Gastrocnemius medialis (tissue), 4 donors: Measurements from ENCODE around the gene WDR76. TPM values are rescaled to one million over a fixed set of nuclear protein-coding genes. Genes with fewer than 3 reads are reported as not detected.
"Not testable (repeated sequence)": the region's sequence is repeated elsewhere in the genome, so short reads cannot be mapped to it uniquely, and the experiment has no call there.

Source experiments
- ATAC-seq, 2 donors: fragments of 150-250 bp; one replicate each; pipeline ENCODE4 v1.9.1; 2016
- DNase-seq, 2 donors: peaks; one replicate each; pipeline ENCODE4 v3.0.0-alpha.2; 2019
- H3K27ac ChIP-seq, 4 donors: fragments of 200-600 bp; sonication (generic); 1 replicate in 1 of 4; 2 replicates in 3 of 4; pipeline ENCODE4 v1.5.1; 2016 to 2018; ENCODE audit warnings: mild to moderate bottlenecking in 2 of 4, moderate library complexity in 1 of 4
- H3K27me3 ChIP-seq, 3 donors: fragments of 200-600 bp; sonication (generic) in 2 of 3; 1 replicate in 1 of 3; 2 replicates in 2 of 3; pipeline versions ENCODE4 v1.5.1 to v1.6.0; 2016 to 2019; ENCODE audit warnings: mild to moderate bottlenecking in 1 of 3, moderate library complexity in 1 of 3
- H3K36me3 ChIP-seq, 2 donors: fragments of 200-600 bp; sonication (generic) in 1 of 2; one replicate each; pipeline ENCODE4 v1.5.1; 2017 to 2018
- H3K4me1 ChIP-seq, 2 donors: fragments of 200-600 bp; sonication (generic) in 1 of 2; one replicate each; pipeline ENCODE4 v1.5.1; 2016 to 2017; ENCODE audit warnings: mild to moderate bottlenecking in 2 of 2
- H3K4me3 ChIP-seq, 4 donors: fragments of 200-600 bp; sonication (generic) in 3 of 4; 1 replicate in 1 of 4; 2 replicates in 3 of 4; pipeline ENCODE4 v1.5.1; 2016 to 2019; ENCODE audit warnings: mild to moderate bottlenecking in 2 of 4
- H3K9me3 ChIP-seq, 3 donors: fragments of 200-600 bp; sonication (generic) in 2 of 3; 1 replicate in 1 of 3; 2 replicates in 2 of 3; pipeline ENCODE4 v1.5.1; 2016 to 2019
- CTCF ChIP-seq, 5 experiments: fragments of 450-650 bp in 3 of 5; fragments of 200-600 bp in 2 of 5; sonication (generic) in 2 of 5; IDR thresholded peaks in 4 of 5; conservative IDR thresholded peaks in 1 of 5; 1 replicate in 4 of 5; 2 replicates in 1 of 5; pipeline ENCODE4 v1.5.1; 2016 to 2019; ENCODE audit warnings: antibody characterized with exemption in 5 of 5, mild to moderate bottlenecking in 3 of 5, moderate library complexity in 3 of 5
- POLR2A ChIP-seq, 2 donors: fragments of 450-650 bp; IDR thresholded peaks; one replicate each; pipeline ENCODE4 v1.6.1; 2017; ENCODE audit warnings: antibody characterized with exemption in 2 of 2, mild to moderate bottlenecking in 2 of 2, moderate library complexity in 2 of 2
- in situ Hi-C, 4 donors: fragments of 200-750 bp; cut with MboI; loops; one replicate each; pipeline versions ENCODE4 v1.15.0 to v1.8.0; 2017; ENCODE audit warnings: low sequenced_read_pairs in 4 of 4
- intact Hi-C: fragments of 100-400 bp; cut with DNase I; formaldehyde crosslinking; loops from one replicate; pipeline ENCODE4 v1.15.1; 2023; ENCODE audit warnings: low total_unique reads
- total RNA-seq, 4 donors: library from RNA; depleted of rRNA; stranded (reverse); fragments of >200 nt; gene quantifications; one replicate each; pipeline versions ENCODE4 v1.1.0 to v1.2.3, GENCODE V29; 2016

The WDR76 gene
- total RNA-seq, 4 donors from 2014 or later: 0.12 to 1.0 (median 0.37) TPM

GRCh38 chr15:43824302-43825246 lies 2.2 kb upstream of the WDR76 start, which contains the start of gene MFAP1:
Gene MFAP1 (minus strand): TSS chr15:43824690. CDS start chr15:43824569, 121 bp downstream.
- peak within 1 kb of the TSS; percentile 85 to 93 (median 90) for H3K27ac ChIP-seq
- TF ChIP-seq CTCF (IDR thresholded peaks at IDR 0.05 in 4 of 5, conservative IDR thresholded peaks at IDR 0.05 in 1 of 5) (no peak), POLR2A (IDR thresholded peaks at IDR 0.05) (peak; percentile 82 to 84)
- H3K4me1 ChIP-seq: peaks cover 18 to 37% of the 10 kb centered on the region in 2 donors
- peaks cover 0 to 13% of the 10 kb centered on the region in 2 donors for H3K36me3 ChIP-seq
- in situ Hi-C loops (no loop called here), intact Hi-C loops (loop anchor here (1.0 kb wide), 1 partner anchor 24 kb away; the partner anchor contains the start of genes HYPK and SERINC4)
- H3K9me3 ChIP-seq: no peaks in the 10 kb centered on the region
- peak; percentile 95 for DNase-seq
- peak; percentile 99 for ATAC-seq
- H3K4me3 ChIP-seq: peak within 1 kb of the TSS; percentile 65 to 90 (median 86)
- H3K27me3 ChIP-seq: peaks cover 4 to 25% (median 24%) of the 10 kb centered on the region in 3 donors

- peak overlapping the region in 1 of 4 donors; percentile 87 for H3K4me3 ChIP-seq
- H3K4me1 ChIP-seq: peaks cover 18 to 37% of the 10 kb centered on the region in 2 donors
Measured at GRCh38 chr15:43825305-43825704, 1.5 kb upstream of the WDR76 start.

GRCh38 chr15:43826029-43826507 lies 734 bp upstream of the WDR76 start:
- peaks cover 18 to 37% of the 10 kb centered on the region in 2 donors for H3K4me1 ChIP-seq

More at GRCh38 chr15:43825305-43825704, 1.5 kb upstream of the WDR76 start:
- ATAC-seq, intact Hi-C loops, H3K9me3 ChIP-seq, DNase-seq, in situ Hi-C loops, H3K36me3 ChIP-seq, H3K27ac ChIP-seq: not testable (repeated sequence)
- peaks cover 4 to 25% (median 24%) of the 10 kb centered on the region in 3 donors for H3K27me3 ChIP-seq

GRCh38 chr15:43828061-43828657 lies 1.4 kb downstream of the WDR76 start:
- TF ChIP-seq POLR2A (IDR thresholded peaks at IDR 0.05): no peak
- no peak for TF ChIP-seq CTCF (IDR thresholded peaks at IDR 0.05 in 4 of 5, conservative IDR thresholded peaks at IDR 0.05 in 1 of 5)
- Histone ChIP-seq H3K4me3 (no peak overlapping the region), H3K27me3 (peaks cover 4 to 25% (median 24%) of the 10 kb centered on the region in 3 donors), H3K36me3 (no peaks in the 10 kb centered on the region), H3K4me1 (peaks cover 7 to 22% of the 10 kb centered on the region in 2 donors), H3K9me3 (no peaks in the 10 kb centered on the region), H3K27ac (no peak overlapping the region)
- no peak for DNase-seq
- intact Hi-C loops (no loop called here), in situ Hi-C loops (no loop called here)
- ATAC-seq: no peak

More at GRCh38 chr15:43826029-43826507, 734 bp upstream of the WDR76 start:
- no peak for DNase-seq
- Histone ChIP-seq H3K27me3 (peaks cover 4 to 25% (median 24%) of the 10 kb centered on the region in 3 donors), H3K9me3 (no peaks in the 10 kb centered on the region), H3K4me3 (peak overlapping the region in 1 of 4 donors; percentile 57), H3K27ac (peak overlapping the region in 2 of 4 donors; percentile 71 to 74), H3K36me3 (peaks cover 0 to 7% of the 10 kb centered on the region in 2 donors)
- in situ Hi-C loops: no loop called here
- ATAC-seq: no peak
- TF ChIP-seq POLR2A (IDR thresholded peaks at IDR 0.05) (no peak), CTCF (IDR thresholded peaks at IDR 0.05 in 4 of 5, conservative IDR thresholded peaks at IDR 0.05 in 1 of 5) (no peak)
- intact Hi-C loops: no loop called here

- Histone ChIP-seq H3K27me3 (peaks cover 4 to 25% (median 24%) of the 10 kb centered on the region in 3 donors), H3K4me1 (peaks cover 0 to 10% of the 10 kb centered on the region in 2 donors)
- DNase-seq, H3K36me3 ChIP-seq, intact Hi-C loops, in situ Hi-C loops, H3K4me3 ChIP-seq, H3K27ac ChIP-seq, ATAC-seq, H3K9me3 ChIP-seq: not testable (repeated sequence)
Measured at GRCh38 chr15:43829951-43830540, 3.2 kb downstream of the WDR76 start.

- ATAC-seq, intact Hi-C loops, in situ Hi-C loops: not testable (repeated sequence)
Measured at GRCh38 chr15:43830691-43831275, 4.0 kb downstream of the WDR76 start.

GRCh38 chr15:43831519-43832052 lies 4.8 kb downstream of the WDR76 start:
- in situ Hi-C loops, H3K9me3 ChIP-seq, H3K36me3 ChIP-seq, H3K27ac ChIP-seq, H3K4me1 ChIP-seq, intact Hi-C loops, ATAC-seq, H3K4me3 ChIP-seq, DNase-seq: not testable (repeated sequence)
- peaks cover 0 to 17% (median 14%) of the 10 kb centered on the region in 3 donors for H3K27me3 ChIP-seq

More at GRCh38 chr15:43830691-43831275, 4.0 kb downstream of the WDR76 start:
- H3K27me3 ChIP-seq: peaks cover 0 to 24% (median 22%) of the 10 kb centered on the region in 3 donors
- H3K36me3 ChIP-seq, H3K9me3 ChIP-seq, H3K4me1 ChIP-seq, H3K4me3 ChIP-seq, H3K27ac ChIP-seq, DNase-seq: not testable (repeated sequence)
